Fibroblast of pulmonary artery (primary cell): ENCODE results near the gene DDX39B.
"Not testable (repeated sequence)": the region's sequence is repeated elsewhere in the genome, so short reads cannot be mapped to it uniquely, and the experiment has no call there.

ENCODE experiments used
- DNase-seq: peaks from one replicate; pipeline ENCODE4 v3.0.0-alpha.2; 2010; ENCODE audit warnings: low read depth
- H3K4me3 ChIP-seq: replicated peaks from 2 replicates; pipeline ENCODE4 v1.5.1; 2011; ENCODE audit warnings: low read depth, mild to moderate bottlenecking, control low read depth, low read length, moderate library complexity
- CTCF ChIP-seq: IDR thresholded peaks from 2 replicates; pipeline ENCODE4 v1.5.1; 2011; ENCODE audit warnings: mild to moderate bottlenecking, control low read depth, low read length, inconsistent platforms; ENCODE audit errors: missing control alignments

Gene DDX39B

GRCh38 chr6:31525553-31525931 lies 16.3 kb downstream of the DDX39B start:
- no peak overlapping the region for H3K4me3 ChIP-seq

GRCh38 chr6:31521835-31522234 lies 20.0 kb downstream of the DDX39B start:
- no peak overlapping the region for H3K4me3 ChIP-seq
- no peak for TF ChIP-seq CTCF

More at GRCh38 chr6:31525553-31525931, 16.3 kb downstream of the DDX39B start:
- TF ChIP-seq CTCF = no peak
- no peak for DNase-seq

GRCh38 chr6:31513456-31514165 lies 28.2 kb downstream of the DDX39B start:
- DNase-seq = no peak
- TF ChIP-seq CTCF = no peak
- no peak overlapping the region for H3K4me3 ChIP-seq

More at GRCh38 chr6:31521835-31522234, 20.0 kb downstream of the DDX39B start:
- no peak for DNase-seq

- H3K4me3 ChIP-seq = no peak overlapping the region
- DNase-seq = no peak
- no peak for TF ChIP-seq CTCF
These were observed 31.8 kb downstream of the DDX39B start for GRCh38 chr6:31510007-31510406.

- H3K4me3 ChIP-seq, DNase-seq: not testable (repeated sequence)
These were observed 32.8 kb downstream of the DDX39B start for GRCh38 chr6:31509036-31509435.

- DNase-seq = peak; percentile 25
- no peak for TF ChIP-seq CTCF
- H3K4me3 ChIP-seq = no peak overlapping the region
These were observed 39.2 kb downstream of the DDX39B start for GRCh38 chr6:31502586-31502985.

- DNase-seq, H3K4me3 ChIP-seq: not testable (repeated sequence)
These were observed 42.2 kb downstream of the DDX39B start for GRCh38 chr6:31499648-31500047.

GRCh38 chr6:31498748-31499147 lies 43.1 kb downstream of the DDX39B start:
- no peak for DNase-seq
- H3K4me3 ChIP-seq = peak overlapping the region; percentile 70
- no peak for TF ChIP-seq CTCF
